Fibroblast of lung (primary cell): Measurements from ENCODE around the gene MKRN1. TPM values are rescaled to one million over a fixed set of nuclear protein-coding genes. Genes with fewer than 3 reads are reported as not detected.

ENCODE experiments used
- DNase-seq, 2 donors: peaks; one replicate each; pipeline versions ENCODE4 v3.0.0 to v3.0.0-alpha.2; 2010; ENCODE audit warnings: low read depth in 2 of 2
- H2AFZ ChIP-seq: 2 replicates; pipeline ENCODE4 v1.5.1; 2012; ENCODE audit warnings: low read length, control low read depth, inconsistent platforms
- H3K27ac ChIP-seq: 2 replicates; pipeline ENCODE4 v1.5.1; 2011; ENCODE audit warnings: low read length, control low read depth; ENCODE audit not compliant: insufficient read depth
- H3K27me3 ChIP-seq: 2 replicates; pipeline ENCODE4 v1.5.1; 2011; ENCODE audit warnings: mild to moderate bottlenecking, low read length; ENCODE audit not compliant: control insufficient read depth, insufficient read depth
- H3K36me3 ChIP-seq: 2 replicates; pipeline ENCODE4 v1.5.1; 2011; ENCODE audit warnings: low read length; ENCODE audit not compliant: control insufficient read depth, insufficient read depth
- H3K4me1 ChIP-seq: 2 replicates; pipeline ENCODE4 v1.5.1; 2011; ENCODE audit warnings: low read length; ENCODE audit not compliant: control insufficient read depth, insufficient read depth; ENCODE audit errors: extremely low read depth
- H3K4me2 ChIP-seq: 2 replicates; pipeline ENCODE4 v1.5.1; 2011; ENCODE audit warnings: low read length, control low read depth; ENCODE audit not compliant: insufficient read depth; ENCODE audit errors: extremely low read depth
- H3K4me3 ChIP-seq, 4 experiments: fragments of 200-600 bp in 1 of 4; sonication (generic) in 1 of 4; replicated peaks in 1 of 4; 2 replicates each; pipeline ENCODE4 v1.5.1; 2011 to 2016; ENCODE audit warnings: low read length in 4 of 4, low read depth in 3 of 4, mild to moderate bottlenecking in 3 of 4, control low read depth in 2 of 4, inconsistent platforms in 1 of 4, mixed read lengths in 1 of 4; ENCODE audit not compliant: insufficient read depth in 1 of 4; ENCODE audit errors: control extremely low read depth in 1 of 4
- H3K79me2 ChIP-seq: 2 replicates; pipeline ENCODE4 v1.5.1; 2012; ENCODE audit warnings: mild to moderate bottlenecking, low read length, inconsistent platforms; ENCODE audit not compliant: control insufficient read depth, insufficient read depth
- H3K9ac ChIP-seq: 2 replicates; pipeline ENCODE4 v1.5.1; 2011; ENCODE audit warnings: mild to moderate bottlenecking, low read length, control low read depth; ENCODE audit not compliant: insufficient read depth
- H3K9me3 ChIP-seq: 2 replicates; pipeline ENCODE4 v1.5.1; 2012; ENCODE audit warnings: low read depth, low read length; ENCODE audit not compliant: control insufficient read depth, insufficient read depth
- H4K20me1 ChIP-seq: 2 replicates; pipeline ENCODE4 v1.5.1; 2011; ENCODE audit warnings: low read length; ENCODE audit not compliant: control insufficient read depth, insufficient read depth; ENCODE audit errors: extremely low read depth
- EZH2 ChIP-seq: IDR thresholded peaks from 2 replicates; pipeline ENCODE4 v1.5.1; 2012; ENCODE audit warnings: low read length, control low read depth, mild to moderate bottlenecking; ENCODE audit errors: missing control alignments
- polyA plus RNA-seq, 2 donors: library from polyadenylated mRNA; depleted of rRNA in 1 of 2; stranded (reverse) in 1 of 2; unstranded in 1 of 2; fragments of >200 nt; gene quantifications; 2 replicates each; pipeline ENCODE4 v1.2.1, GENCODE V29; 2011 to 2012; ENCODE audit warnings: missing spikeins in 1 of 2
- total RNA-seq: library from RNA; depleted of rRNA; stranded (reverse); fragments of >200 nt; gene quantifications from 2 replicates; pipeline ENCODE4 v1.2.1, GENCODE V29; 2014
- TF ChIP-seq, protein P1 (sequence below), 2 donors: IDR thresholded peaks in 1 of 2; conservative IDR thresholded peaks in 1 of 2; 1 replicate in 1 of 2; 2 replicates in 1 of 2; pipeline ENCODE4 v1.5.1; 2011 to 2012; ENCODE audit warnings: low read length in 2 of 2, control low read depth in 1 of 2, inconsistent platforms in 1 of 2, low read depth in 1 of 2, mild to moderate bottlenecking in 1 of 2

The MKRN1 gene
- total and polyA plus RNA-seq, 2 donors (not counting 1 experiment from before 2014, with no cell fraction given): 63.5 to 81.9 TPM

GRCh38 chr7:140476698-140477261 is 2.5 kb downstream of the MKRN1 start:
- Histone ChIP-seq H3K79me2 (peaks cover 55% of the 10 kb centered on the region), H3K4me2 (peak overlapping the region; percentile 40), H4K20me1 (no peaks in the 10 kb centered on the region), H3K9ac (no peak overlapping the region), H3K4me1 (peaks cover 2% of the 10 kb centered on the region), H3K36me3 (no peaks in the 10 kb centered on the region), H3K4me3 (peak overlapping the region in 1 of 4 experiments; percentile 90), H3K27ac (no peak overlapping the region), H3K27me3 (no peaks in the 10 kb centered on the region), H3K9me3 (no peaks in the 10 kb centered on the region), H2AFZ (no peak overlapping the region)
- TF ChIP-seq, protein P1, sequence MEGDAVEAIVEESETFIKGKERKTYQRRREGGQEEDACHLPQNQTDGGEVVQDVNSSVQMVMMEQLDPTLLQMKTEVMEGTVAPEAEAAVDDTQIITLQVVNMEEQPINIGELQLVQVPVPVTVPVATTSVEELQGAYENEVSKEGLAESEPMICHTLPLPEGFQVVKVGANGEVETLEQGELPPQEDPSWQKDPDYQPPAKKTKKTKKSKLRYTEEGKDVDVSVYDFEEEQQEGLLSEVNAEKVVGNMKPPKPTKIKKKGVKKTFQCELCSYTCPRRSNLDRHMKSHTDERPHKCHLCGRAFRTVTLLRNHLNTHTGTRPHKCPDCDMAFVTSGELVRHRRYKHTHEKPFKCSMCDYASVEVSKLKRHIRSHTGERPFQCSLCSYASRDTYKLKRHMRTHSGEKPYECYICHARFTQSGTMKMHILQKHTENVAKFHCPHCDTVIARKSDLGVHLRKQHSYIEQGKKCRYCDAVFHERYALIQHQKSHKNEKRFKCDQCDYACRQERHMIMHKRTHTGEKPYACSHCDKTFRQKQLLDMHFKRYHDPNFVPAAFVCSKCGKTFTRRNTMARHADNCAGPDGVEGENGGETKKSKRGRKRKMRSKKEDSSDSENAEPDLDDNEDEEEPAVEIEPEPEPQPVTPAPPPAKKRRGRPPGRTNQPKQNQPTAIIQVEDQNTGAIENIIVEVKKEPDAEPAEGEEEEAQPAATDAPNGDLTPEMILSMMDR (conservative IDR thresholded peaks at IDR 0.05 in 1 of 2, IDR thresholded peaks at IDR 0.05 in 1 of 2; ENCODE audit: low read depth in 1 of 2, low read length in 2 of 2): no peak
- no peak for DNase-seq

DNA sequence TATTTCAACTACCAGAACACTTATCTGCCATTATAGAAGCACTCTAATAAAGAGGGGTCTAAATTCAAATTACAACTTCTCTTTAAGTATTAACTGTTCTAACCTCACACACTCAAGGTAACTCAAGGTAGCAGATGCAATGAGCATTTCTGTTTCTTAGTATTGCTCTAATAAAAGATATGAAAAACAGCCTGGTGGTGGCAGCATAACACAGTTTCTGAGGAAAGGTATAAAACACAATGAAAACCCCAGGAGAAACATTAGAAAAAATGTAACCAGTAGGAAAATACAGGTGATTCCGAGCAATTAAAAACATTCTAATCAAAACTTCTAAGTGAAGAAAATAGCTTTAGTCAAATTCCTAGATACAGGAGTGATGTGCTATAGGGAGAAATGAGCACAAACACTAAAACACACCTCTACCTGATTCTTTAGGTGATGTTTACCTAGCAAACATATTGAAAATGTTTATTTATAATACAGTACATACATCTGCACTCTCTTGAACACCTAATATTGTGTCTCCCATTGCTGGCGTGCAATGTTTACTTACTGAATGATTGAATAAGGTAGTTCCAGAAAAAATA is 3.5 kb downstream of the MKRN1 start:
- H3K9ac ChIP-seq: no peak overlapping the region
- DNase-seq: peak; percentile 21 to 52
- H3K4me2 ChIP-seq: no peak overlapping the region
- peaks cover 55% of the 10 kb centered on the region for H3K79me2 ChIP-seq
- peaks cover 2% of the 10 kb centered on the region for H3K4me1 ChIP-seq
- no peak overlapping the region for H2AFZ ChIP-seq
- no peaks in the 10 kb centered on the region for H3K27me3 ChIP-seq
- H4K20me1 ChIP-seq: no peaks in the 10 kb centered on the region
- no peak for TF ChIP-seq EZH2
- TF ChIP-seq, protein P1 (conservative IDR thresholded peaks at IDR 0.05 in 1 of 2, IDR thresholded peaks at IDR 0.05 in 1 of 2; ENCODE audit: low read depth in 1 of 2, low read length in 2 of 2): peak; percentile 42 to 50
- H3K27ac ChIP-seq: no peak overlapping the region
- no peaks in the 10 kb centered on the region for H3K36me3 ChIP-seq
- H3K9me3 ChIP-seq: no peaks in the 10 kb centered on the region
- H3K4me3 ChIP-seq: no peak overlapping the region

DNA sequence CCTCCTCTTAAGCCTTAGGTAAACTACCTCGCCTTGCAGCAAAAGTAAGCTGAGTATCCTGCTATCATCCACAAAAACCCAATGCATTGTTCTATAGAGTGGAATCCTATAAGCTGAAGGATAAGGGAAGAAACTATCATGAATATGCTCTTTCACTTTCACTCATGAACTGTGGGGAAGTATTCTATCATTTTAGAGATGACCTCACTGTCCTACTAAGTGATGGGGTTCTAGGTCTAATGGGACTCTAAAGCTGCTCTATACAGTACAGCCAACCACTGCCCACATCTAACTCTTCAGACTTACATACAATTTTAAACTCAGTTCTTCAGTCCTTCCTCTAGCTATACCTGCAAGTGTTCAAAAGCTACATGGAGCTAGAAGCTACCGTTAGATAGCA is 16.2 kb downstream of the MKRN1 start:
- Histone ChIP-seq H3K4me1 (no peaks in the 10 kb centered on the region), H3K4me3 (no peak overlapping the region), H3K9me3 (no peaks in the 10 kb centered on the region), H3K79me2 (no peaks in the 10 kb centered on the region), H3K27me3 (no peaks in the 10 kb centered on the region), H3K4me2 (no peak overlapping the region), H3K36me3 (peaks cover 3% of the 10 kb centered on the region), H4K20me1 (no peaks in the 10 kb centered on the region), H3K9ac (no peak overlapping the region), H2AFZ (no peak overlapping the region), H3K27ac (no peak overlapping the region)
- TF ChIP-seq, protein P1 (conservative IDR thresholded peaks at IDR 0.05 in 1 of 2, IDR thresholded peaks at IDR 0.05 in 1 of 2; ENCODE audit: low read depth in 1 of 2, low read length in 2 of 2): no peak
- TF ChIP-seq EZH2: no peak
- DNase-seq: no peak
